Erythroblast (primary cell): ENCODE measurements around the gene FUOM.

ENCODE experiments used
- DNase-seq, 2 experiments: peaks; one replicate each; lab custom pipeline; 2025; lab: John Stamatoyannopoulos, UW
- GATA1 ChIP-seq: IDR thresholded peaks from 2 replicates; pipeline ENCODE4 v1.6.1; 2011; ENCODE audit warnings: low read depth, mild to moderate bottlenecking, control low read depth, low read length, moderate library complexity
- POLR2A ChIP-seq: IDR thresholded peaks from 2 replicates; pipeline ENCODE4 v1.6.1; 2011; ENCODE audit warnings: mild to moderate bottlenecking, low read length

The FUOM gene

GRCh38 chr10:133316266-133316665 lies 41.6 kb downstream of the FUOM start:
- no peak for TF ChIP-seq GATA1
- no peak for TF ChIP-seq POLR2A

GRCh38 chr10:133315847-133316246 lies 42.0 kb downstream of the FUOM start:
- DNase-seq = peak; percentile 36 to 60
- no peak for TF ChIP-seq GATA1
- TF ChIP-seq POLR2A = no peak

More at GRCh38 chr10:133316266-133316665, 41.6 kb downstream of the FUOM start:
- DNase-seq = peak in 1 of 2 experiments; percentile 35

GRCh38 chr10:133314911-133315310 lies 42.9 kb downstream of the FUOM start:
- DNase-seq = no peak
- TF ChIP-seq GATA1 (no peak), POLR2A (no peak)

DNA sequence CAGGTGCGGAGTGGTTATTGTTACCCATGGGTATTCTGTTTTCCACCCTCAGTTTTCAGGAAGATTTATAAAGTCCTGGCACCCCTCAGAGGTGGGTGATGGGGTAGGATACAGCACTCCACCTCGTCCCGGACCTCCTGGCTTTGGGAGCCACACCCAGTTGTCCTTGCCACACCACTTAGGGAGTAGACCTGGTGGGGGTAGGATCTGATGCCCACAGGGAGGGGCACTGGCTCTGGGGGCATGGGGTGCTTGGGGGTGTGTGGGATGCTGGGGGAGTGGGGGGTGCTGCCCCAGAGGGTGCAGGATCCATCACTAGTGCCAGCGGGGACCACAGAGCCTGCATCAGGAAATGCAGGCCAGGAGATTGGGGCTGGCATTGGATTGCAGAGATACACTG lies 44.6 kb downstream of the FUOM start:
- TF ChIP-seq POLR2A (no peak), GATA1 (no peak)
- no peak for DNase-seq

- no peak for DNase-seq
- TF ChIP-seq POLR2A = no peak
These were observed 45.1 kb downstream of the FUOM start for GRCh38 chr10:133312769-133313145.

DNA sequence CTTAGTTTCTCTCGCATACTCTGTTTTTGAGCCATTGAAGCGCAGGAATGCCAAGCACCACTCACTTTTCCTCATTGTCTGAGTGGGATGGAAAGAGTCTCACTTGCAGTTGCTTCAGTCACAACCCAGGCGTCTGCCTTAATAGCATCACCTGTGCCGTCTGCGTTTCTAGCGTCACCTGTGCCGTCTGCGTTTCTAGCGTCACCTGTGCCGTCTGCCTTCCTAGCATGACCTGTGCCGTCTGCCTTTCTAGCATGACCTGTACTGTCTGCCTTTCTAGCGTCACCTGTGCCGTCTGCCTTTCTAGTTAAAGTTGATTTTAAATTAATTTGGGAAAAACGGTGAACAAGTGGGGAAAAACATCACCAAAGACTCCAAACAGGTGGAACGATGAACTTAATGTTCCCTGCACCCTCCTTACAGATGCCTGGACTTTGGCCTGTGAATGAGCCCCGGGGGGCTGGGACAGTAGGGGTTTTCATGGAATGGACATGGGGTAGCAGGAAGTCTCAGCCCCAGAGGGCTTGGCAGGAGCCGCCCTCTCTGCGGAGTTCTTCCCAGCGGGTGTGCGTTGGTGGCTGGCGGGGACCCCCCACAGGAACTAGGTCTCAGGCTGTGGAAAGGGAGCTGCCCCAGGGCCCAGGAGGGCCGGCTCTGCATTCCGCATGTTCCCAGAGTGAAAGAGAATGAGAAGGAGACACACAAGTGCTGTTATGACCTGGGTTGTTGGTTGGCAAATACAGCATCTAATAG lies 45.6 kb downstream of the FUOM start:
- no peak for DNase-seq
- no peak for TF ChIP-seq POLR2A
- no peak for TF ChIP-seq GATA1

GRCh38 chr10:133311570-133311969 lies 46.2 kb downstream of the FUOM start:
- DNase-seq = no peak
- no peak for TF ChIP-seq GATA1
- no peak for TF ChIP-seq POLR2A

DNA sequence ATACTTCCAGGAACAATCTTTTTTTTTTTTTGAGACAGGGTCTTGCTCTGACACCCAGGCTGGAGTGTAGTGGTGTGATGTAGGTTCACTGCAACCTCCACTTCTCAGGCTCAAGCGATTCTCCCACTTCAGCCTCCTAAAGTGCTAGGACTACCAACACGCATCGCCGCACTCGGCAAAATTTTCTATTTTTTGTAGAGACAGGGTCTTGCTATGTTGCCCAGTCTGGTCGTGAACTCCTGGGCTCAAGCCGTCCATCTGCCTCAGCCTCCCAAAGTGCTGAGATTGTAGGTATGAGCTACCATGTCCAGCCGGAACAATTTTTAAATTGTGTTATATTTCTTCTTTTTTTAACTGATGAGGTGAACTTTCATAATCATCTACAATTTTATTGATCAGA lies 47.0 kb downstream of the FUOM start:
- no peak for TF ChIP-seq GATA1
- no peak for TF ChIP-seq POLR2A

DNA sequence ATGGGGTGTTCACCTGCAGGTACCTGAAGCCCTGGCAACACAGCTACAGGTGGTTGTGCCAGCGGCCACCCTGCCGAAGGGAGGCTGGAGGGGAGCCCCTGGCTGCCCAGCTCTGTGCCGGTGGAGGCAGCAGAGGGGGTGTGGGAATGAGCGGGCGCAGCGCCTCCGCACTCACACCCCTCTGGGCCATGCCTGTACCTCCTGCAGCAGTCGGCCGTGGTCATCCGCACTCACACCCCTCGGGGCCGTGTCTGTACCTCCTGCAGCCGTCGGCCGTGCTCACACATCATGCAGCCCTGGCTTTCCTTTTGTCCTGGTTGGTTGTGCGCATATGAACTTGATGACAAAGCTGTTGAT lies 47.4 kb downstream of the FUOM start:
- no peak for DNase-seq
- TF ChIP-seq GATA1 (no peak), POLR2A (no peak)

More for the DNA sequence above, 47.0 kb downstream of the FUOM start:
- DNase-seq = no peak

GRCh38 chr10:133309720-133310398 lies 48.0 kb downstream of the FUOM start:
- TF ChIP-seq GATA1 (no peak), POLR2A (no peak)
- DNase-seq = no peak

DNA sequence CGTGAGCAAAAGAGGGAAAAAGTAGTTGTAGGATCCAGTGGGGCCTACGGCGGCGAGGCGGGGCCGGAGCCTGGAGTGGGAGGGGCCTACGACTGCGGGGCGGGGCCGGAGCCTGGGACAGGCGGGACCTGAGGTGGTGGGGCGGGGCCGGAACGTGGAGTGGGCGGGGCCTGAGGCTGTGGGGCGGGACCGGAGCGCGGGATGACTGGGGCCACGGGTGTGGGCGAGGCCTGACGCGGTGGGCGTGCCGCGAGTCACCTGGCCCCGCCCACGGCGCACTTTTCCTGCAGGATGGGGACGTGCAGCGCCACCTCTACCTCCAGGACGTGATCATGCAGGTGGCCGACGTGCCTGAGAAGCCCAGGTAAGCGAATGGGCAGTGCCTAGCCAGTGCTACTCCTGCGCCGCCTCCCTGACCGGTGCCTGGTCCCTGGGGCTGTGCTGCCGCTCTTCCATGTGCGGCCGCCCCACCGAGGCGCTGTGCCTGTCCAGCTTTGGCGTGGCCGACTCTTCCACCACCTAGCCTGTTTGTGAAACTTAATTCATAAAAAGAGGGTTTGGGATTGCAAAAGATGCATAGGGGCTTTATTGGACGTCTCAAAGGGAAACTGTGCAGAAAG lies 48.6 kb downstream of the FUOM start:
- peak; percentile 94 to 99 for DNase-seq

DNA sequence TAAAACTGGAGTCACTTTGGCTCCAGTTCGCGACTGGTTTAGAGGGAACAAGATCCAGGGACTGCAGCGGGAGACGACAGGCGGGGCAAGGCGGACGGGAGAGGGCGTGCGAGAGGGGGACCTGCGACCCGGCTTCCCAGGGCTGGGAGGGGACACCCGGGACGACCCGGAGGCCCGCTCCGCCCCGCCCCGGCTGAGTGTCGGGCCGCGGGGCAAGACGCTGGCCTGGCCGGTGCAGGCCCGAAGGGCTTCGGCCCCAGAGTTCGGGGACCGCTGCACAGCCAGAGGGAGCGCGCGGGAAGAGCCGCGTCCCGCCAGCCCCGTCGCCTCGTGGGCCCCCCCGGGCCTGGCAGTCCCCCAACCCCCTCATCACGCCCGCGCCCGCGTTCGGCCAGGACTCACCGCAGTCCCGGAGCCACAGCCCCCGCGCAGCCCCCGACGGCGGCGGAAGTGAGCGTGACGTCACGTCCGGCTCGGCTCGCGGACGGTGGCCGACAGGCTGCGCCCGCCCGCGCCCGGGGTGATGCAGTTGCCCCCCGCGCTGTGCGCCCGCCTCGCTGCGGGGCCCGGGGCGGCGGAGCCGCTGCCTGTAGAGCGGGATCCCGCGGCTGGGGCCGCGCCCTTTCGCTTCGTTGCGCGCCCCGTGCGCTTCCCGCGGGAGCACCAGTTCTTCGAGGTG lies 49.3 kb downstream of the FUOM start, which contains the start of the genes TUBGCP2 and ZNF511:
TUBGCP2 (minus strand) TSS at position 452 of the 679 bp plus-strand sequence. CDS start 5,931 bp downstream, outside the sequence.
ZNF511 (plus strand) TSS at position 494 of the 679 bp plus-strand sequence; CDS start at position 524, 30 bp downstream.
- TF ChIP-seq POLR2A (peak; percentile 81), GATA1 (no peak)
- DNase-seq = peak; percentile 93 to 96

More for the DNA sequence above, 48.6 kb downstream of the FUOM start:
- TF ChIP-seq GATA1 = no peak
- peak; percentile 58 for TF ChIP-seq POLR2A

DNA sequence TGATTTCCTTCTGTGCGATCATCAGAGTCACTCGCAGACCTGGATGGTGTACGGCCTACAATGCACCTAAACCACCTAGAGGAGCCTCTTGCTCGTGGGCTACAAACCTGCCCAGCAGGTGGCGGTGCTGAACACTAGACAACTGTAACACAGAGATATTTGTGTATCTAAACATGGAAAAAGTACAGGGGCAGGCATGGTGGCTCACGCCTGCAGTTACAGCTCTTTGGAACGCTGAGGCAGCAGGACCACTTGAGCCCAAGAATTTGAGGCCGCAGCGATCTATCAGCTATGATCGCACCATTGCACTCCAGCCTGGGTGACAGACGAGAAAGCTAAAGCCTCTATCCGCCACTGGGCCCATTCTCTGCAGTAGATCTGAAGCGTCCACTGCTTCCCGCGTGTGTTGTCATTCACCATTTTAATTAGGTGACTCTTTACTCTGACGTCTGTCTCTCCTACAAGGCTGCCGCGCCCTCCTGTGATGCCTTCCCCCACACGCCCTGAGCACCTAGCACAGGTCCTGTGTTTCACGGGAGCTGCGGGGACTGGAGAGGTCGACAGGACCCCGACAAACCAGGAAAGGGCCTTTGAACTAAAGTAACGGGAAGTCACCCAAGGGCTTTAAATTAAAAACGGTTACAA lies 49.9 kb downstream of the FUOM start:
- peak; percentile 88 to 91 for DNase-seq
- TF ChIP-seq GATA1 (no peak), POLR2A (no peak)
